Stromal cell of bone marrow (primary cell): Measurements from ENCODE around the gene NEU1.
"Not testable (repeated sequence)": the region's sequence is repeated elsewhere in the genome, so short reads cannot be mapped to it uniquely, and the experiment has no call there.

ENCODE experiments used
- DNase-seq: peaks from one replicate; pipeline ENCODE4 v3.0.0-alpha.2; 2012; ENCODE audit warnings: low read depth

NEU1 gene

GRCh38 chr6:31838968-31839367 lies 23.7 kb downstream of the NEU1 start:
- DNase-seq, result no peak

GRCh38 chr6:31838114-31838553 lies 24.5 kb downstream of the NEU1 start:
- DNase-seq, result not testable (repeated sequence)

DNA sequence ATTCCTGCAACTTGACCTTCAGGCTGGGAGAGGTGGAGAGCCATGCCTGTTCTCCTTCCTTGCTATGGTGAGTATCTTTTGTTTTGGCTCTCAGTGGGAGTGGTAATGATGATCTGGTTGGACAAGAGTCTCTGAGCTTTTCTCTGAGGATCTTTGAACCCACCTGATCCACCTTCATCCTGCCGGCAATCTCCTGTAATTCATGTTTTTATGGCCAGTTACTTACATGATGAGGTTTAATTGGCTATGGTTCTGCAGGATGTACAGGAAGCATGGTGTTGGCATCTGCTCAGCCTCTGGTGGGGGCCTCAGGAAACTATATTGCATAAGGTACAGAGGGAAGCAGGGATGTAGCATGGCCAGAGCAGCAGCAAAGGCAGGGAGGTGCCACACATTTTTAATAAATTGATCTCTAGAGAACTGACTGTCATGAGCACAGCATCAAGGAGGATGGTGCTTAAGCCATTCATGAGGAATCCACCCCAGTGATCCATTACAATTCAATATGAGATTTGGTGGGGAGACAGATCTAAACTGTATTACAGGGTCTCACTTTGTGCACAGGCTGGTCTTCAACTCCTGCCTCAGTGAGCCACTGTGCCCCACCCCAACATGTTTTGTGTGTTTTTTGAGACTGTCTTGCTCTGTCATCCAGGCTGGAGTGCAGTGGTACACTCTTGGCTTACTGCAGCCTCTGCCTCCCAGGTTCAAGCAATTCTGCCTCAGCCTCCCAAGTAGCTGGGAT lies 25.1 kb downstream of the NEU1 start:
- no peak for DNase-seq

- DNase-seq, result peak; percentile 51
Observed at GRCh38 chr6:31836474-31837368, 25.9 kb downstream of the NEU1 start.

GRCh38 chr6:31836047-31836473 lies 26.6 kb downstream of the NEU1 start:
- DNase-seq, result no peak

DNA sequence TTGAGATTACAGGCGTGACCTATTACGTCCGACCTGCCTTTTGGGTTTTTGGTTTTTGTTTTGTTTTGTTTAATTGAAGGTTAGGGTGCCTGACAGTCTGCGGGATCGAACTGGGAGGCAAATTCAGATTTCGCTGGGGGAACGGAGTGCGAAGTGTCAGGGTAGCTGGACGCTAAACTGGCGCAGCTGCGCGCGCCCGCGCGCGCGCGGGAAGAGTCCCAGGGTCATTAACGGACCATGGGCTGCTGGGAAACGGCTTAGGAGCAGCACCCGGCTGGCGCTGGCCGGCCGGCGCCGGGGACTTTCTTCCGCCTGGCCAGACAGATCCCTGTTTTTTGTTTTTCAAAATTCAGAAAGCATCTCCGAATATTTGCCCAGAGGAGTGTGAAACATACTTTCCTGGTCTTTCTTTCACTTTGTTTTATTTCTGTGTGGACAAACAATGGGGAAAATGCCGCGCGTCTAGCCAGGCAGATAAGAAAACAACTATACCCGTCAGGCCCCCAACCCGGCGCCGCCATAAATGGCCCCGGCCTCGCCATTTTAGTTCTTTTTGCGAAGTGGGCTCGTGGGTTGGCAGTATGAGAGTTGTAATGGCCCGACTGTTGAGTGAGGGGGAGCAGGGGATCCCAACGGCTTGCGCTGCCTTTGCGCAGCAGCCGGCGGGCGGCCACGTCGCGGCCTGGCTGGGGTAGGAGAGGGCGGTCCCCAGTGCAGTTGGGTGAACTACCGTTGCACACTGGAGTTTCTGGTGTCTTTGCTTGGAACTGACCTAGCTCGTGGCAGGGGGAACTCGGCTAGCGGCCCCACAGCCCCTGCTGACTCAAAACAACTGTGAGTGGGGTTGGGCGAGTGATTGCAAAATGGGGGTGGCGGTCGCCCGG lies 28.0 kb downstream of the NEU1 start:
- peak; percentile 80 for DNase-seq

GRCh38 chr6:31831350-31832215 lies 31.0 kb downstream of the NEU1 start:
- DNase-seq, result no peak

- no peak for DNase-seq
Observed at GRCh38 chr6:31830886-31831335, 31.7 kb downstream of the NEU1 start.

GRCh38 chr6:31829633-31830283 lies 32.9 kb downstream of the NEU1 start:
- no peak for DNase-seq

GRCh38 chr6:31827286-31828079 lies 35.1 kb downstream of the NEU1 start, which contains the start of gene HSPA1B:
Gene HSPA1B (plus strand): TSS chr6:31827738. CDS start chr6:31827951, 213 bp downstream.
- peak; percentile 99 for DNase-seq

DNA sequence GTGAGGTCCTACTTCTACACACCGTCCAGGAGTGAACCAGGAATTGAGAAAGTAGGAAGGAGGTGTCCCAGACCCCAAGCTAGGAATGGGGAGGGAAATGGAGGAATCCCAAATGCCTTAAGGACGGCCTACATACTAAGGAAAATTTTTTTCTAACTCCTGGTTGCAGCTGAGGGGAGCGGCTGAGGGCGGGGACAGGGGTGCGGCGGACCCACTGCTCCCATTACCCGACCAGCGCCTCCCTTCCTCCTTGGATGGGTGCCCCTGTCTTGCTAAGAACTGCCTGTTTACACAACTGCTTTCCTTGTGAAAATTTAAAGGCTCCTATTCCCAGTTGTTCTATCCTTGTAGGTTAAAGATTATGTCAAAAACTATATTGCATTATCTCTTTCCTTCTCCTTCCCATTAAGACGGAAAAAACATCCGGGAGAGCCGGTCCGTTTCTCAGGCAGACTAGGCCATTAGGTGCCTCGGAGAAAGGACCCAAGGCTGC lies 35.8 kb downstream of the NEU1 start:
- DNase-seq, result peak; percentile 85

DNA sequence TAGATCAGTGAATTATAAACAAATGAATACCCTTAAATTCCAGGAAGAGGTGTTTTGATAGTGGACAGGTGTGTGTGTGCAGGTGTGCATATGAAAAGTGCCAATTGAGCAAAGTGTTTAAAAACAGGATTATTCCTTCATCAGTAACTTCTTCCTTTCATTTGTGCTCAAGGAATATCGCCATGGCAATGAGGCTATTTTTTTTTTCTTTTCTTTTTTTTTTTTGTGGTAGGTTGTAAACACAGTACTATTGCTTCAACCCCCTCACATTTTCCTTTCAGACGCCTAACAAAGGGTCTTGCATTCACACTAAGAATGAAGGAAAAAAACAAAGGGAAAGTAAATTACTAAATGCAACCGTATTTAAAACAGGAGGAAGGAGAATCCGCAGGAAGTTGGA lies 37.1 kb downstream of the NEU1 start:
- DNase-seq, result no peak

DNA sequence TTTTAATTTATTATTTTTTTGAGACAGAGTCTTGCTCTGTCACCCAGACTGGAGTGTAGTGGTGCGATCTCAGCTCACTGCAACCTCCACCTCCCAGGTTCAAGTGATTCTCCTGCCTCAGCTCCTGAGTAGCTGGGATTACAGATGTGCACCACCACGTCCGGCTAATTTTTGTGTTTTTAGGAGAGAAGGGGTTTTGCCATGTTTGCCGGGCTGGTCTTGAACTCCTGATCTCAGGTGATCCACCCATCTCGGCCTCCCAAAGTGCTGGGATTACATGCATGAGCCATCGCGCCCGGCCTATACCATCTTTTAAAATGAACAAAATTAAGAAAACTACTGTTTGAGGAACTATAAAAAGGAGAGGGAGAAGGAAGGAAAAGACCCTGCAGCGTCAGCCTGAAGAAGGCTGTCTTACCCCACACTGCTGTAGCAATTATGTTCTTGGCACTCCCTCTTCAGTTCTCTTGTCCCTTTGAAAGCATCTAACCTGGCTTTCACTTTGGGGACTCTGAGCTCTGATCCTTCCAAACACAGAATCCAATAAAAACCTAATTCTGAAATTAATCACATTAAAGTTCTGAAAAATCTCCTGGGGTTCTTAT lies 38.9 kb downstream of the NEU1 start:
- not testable (repeated sequence) for DNase-seq

- DNase-seq, result peak; percentile 86
Observed at GRCh38 chr6:31822036-31822821, 40.4 kb downstream of the NEU1 start.

GRCh38 chr6:31821301-31822035 lies 41.2 kb downstream of the NEU1 start:
- no peak for DNase-seq

- not testable (repeated sequence) for DNase-seq
Observed at GRCh38 chr6:31820399-31820798, 42.2 kb downstream of the NEU1 start.

DNA sequence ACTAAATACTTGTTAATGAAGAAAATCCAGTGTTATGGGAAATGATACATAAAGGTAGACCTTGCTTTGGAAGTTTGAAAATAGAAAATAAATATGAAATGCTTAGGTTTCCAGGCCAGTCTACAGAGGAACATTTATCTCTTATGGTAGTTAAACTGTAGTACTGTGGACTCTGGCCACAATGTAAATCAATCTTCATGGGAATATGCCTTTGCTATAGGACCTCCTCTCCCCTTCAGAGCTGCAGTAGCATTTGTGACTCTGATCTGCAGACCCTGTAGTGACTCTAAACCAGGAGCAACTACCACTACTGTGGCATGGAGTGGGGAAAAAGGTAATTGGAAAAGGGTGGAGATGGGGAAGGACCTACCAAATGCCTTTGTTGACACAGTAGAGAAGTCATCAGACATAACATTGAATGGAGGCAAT lies 42.7 kb downstream of the NEU1 start:
- DNase-seq, result no peak
